ENCODE results near the gene SSNA1. TPM values are rescaled to one million over a fixed set of nuclear protein-coding genes. Genes with fewer than 3 reads are reported as not detected.

SSNA1 gene
- total RNA-seq, 2 donors from 2014 or later = 37.1 to 64.0 TPM

- Mint-ChIP-seq H3K36me3 (no peaks in the 10 kb centered on the region), H3K27ac (peak overlapping the region in 1 of 2 donors; percentile 16), H3K9me3 (no peaks in the 10 kb centered on the region)
- DNase-seq (ENCODE audit: low spot score in 2 of 2) (no peak), ATAC-seq (no peak)
These were observed 39.5 kb downstream of the SSNA1 start for GRCh38 chr9:137227853-137228505.

GRCh38 chr9:137228506-137228967 lies 40.1 kb downstream of the SSNA1 start:
- DNase-seq (ENCODE audit: low spot score in 2 of 2) (no peak), ATAC-seq (no peak)
- Mint-ChIP-seq H3K36me3 (no peaks in the 10 kb centered on the region), H3K27ac (no peak overlapping the region), H3K9me3 (no peaks in the 10 kb centered on the region)

DNA sequence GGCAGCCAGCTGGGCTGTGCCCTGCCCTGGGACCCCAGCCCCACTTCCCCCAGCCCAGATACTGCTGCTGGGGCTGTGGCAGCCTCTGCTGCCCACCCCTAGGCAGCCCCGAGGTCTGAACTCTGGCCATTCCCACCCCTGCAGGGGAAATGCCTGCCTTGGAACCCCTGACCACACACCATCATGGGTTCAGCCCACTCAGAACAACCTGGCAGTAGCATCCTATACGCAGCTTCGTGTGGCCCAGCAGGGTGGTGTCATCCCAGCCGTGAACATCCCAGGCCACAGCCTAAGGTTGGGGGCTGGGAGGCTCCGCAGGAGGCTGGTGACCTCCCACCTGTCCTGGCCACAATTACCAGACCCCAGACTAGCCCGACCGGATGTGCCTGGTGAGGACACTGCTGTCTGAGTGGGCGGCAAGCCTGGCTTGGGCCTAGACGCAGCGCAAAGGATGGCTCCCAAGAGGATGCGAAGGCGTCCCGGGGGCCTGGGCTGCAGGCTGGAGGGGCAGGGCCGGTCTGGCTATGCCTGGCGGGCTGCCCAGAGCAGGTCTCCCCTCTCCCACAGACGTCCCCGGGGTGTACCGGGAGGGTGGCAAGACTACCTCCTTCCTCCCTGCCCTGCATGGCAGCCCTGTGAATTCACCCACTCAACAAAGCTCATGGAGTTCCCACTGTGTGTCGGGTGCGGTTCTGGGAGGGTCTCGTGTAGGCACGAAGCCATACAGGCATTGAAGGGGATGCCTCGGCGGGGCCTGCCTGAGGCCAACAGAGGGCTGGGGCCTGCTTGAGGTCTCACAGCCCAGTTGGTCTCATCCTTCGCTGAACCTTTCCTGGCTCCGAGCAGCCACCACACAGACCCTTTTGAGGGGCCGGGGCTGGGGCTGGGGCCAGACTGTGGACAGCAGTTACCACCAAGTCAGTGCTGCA lies 40.8 kb downstream of the SSNA1 start:
- no peak overlapping the region for H3K27ac Mint-ChIP-seq
- DNase-seq (ENCODE audit: low spot score in 2 of 2) = no peak
- no peak for ATAC-seq
- no peaks in the 10 kb centered on the region for H3K9me3 Mint-ChIP-seq
- no peaks in the 10 kb centered on the region for H3K36me3 Mint-ChIP-seq

DNA sequence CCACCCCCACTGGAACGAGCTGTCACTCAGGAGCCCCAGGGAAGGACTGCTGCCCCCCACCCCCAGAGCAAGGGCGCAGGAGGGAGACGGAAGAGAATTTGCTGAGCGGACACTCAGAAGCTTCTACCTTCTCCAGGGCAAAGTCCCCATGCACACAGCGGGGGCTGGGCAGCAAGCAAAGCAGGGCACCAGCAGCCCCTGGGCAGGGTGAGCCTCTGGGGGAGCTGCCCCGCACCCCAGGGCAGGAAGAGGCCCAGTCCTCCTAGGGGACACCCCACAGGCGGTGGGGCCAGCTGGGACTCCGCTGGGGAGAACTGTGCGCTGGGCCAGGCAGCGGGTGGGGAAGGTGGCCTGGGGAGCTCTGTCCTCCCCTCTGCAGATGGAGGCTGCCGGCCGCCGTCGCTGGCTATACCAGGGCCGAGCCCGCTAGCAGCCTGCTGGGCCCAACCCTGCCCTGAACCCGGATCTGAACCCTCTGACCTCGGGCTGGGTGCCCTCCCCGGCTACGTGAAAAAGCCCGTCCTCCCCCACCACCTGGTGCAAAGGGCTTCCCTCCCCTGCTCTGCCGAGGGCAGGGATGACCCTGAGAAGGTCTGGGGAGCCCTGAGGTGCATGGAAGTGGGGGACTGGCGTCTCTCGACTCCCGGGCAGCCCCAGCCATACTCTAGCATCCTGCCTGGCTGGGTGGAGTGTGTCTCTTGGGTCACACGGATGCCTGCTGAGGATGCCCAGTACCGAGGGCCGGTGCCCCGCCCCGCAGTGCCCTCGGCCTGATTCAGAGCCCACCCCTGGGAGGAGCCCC lies 41.6 kb downstream of the SSNA1 start:
- no peak for ATAC-seq
- no peak for DNase-seq (ENCODE audit: low spot score in 2 of 2)
- H3K27ac Mint-ChIP-seq = no peak overlapping the region
- H3K9me3 Mint-ChIP-seq = no peaks in the 10 kb centered on the region
- no peaks in the 10 kb centered on the region for H3K36me3 Mint-ChIP-seq

DNA sequence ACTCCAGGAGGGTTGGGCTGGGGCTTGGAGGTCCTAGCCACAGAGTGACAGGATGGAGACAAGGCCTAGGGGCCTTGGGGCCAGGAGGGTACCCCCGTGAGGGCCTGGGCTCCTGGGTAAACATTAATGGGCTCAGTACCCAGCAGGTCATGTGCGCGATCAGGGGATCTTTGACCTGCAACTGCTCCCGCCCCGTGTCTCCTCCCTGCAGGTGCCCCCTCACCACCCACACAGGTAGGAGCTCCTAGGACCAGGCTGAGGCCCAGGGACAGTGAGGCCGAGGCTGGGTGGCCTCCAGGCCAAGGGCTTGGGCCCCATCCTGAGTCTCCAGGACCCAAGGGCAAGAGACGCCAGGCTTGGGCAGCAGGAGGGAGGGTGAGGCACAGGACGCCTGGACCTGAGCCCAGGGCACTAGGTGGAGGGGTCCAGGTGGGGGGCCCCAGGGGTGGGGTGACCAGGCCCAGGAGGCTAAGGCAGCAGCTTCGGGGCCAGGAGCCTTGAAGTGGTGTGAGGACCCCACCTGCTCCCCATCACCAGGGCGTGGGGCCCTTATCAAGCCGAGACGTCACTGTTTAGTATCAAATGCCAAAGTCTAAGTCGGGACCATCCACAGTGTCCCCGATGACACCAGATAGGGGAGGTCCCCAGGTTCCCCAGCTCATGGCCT lies 42.4 kb downstream of the SSNA1 start, which contains the start of gene SLC34A3:
Gene SLC34A3 (plus strand): TSS at position 197 of the 667 bp plus-strand sequence. CDS start 802 bp downstream, outside the sequence.
- no peak for ATAC-seq
- no peaks in the 10 kb centered on the region for H3K36me3 Mint-ChIP-seq
- H3K9me3 Mint-ChIP-seq = no peaks in the 10 kb centered on the region

GRCh38 chr9:137231372-137232039 lies 43.0 kb downstream of the SSNA1 start:
- ATAC-seq (no peak), DNase-seq (ENCODE audit: low spot score in 2 of 2) (no peak)
- Mint-ChIP-seq H3K36me3 (no peaks in the 10 kb centered on the region), H3K9me3 (no peaks in the 10 kb centered on the region), H3K27ac (no peak overlapping the region)

More for the DNA sequence above, 42.4 kb downstream of the SSNA1 start, which contains the start of gene SLC34A3:
- DNase-seq (ENCODE audit: low spot score in 2 of 2) = no peak
- no peak within 1 kb of the TSS for H3K27ac Mint-ChIP-seq

- Mint-ChIP-seq H3K9me3 (no peaks in the 10 kb centered on the region), H3K36me3 (no peaks in the 10 kb centered on the region), H3K27ac (no peak overlapping the region)
- DNase-seq (ENCODE audit: low spot score in 2 of 2) = no peak
- ATAC-seq = no peak
These were observed 43.6 kb downstream of the SSNA1 start for GRCh38 chr9:137232101-137232500.

GRCh38 chr9:137232510-137232909 lies 44.0 kb downstream of the SSNA1 start:
- no peak for DNase-seq (ENCODE audit: low spot score in 2 of 2)
- no peaks in the 10 kb centered on the region for H3K9me3 Mint-ChIP-seq
- no peak overlapping the region for H3K27ac Mint-ChIP-seq
- no peak for ATAC-seq
- H3K36me3 Mint-ChIP-seq = no peaks in the 10 kb centered on the region

GRCh38 chr9:137233143-137233980 lies 44.9 kb downstream of the SSNA1 start:
- ATAC-seq (no peak), DNase-seq (ENCODE audit: low spot score in 2 of 2) (no peak)
- Mint-ChIP-seq H3K9me3 (no peaks in the 10 kb centered on the region), H3K27ac (no peak overlapping the region), H3K36me3 (no peaks in the 10 kb centered on the region)

DNA sequence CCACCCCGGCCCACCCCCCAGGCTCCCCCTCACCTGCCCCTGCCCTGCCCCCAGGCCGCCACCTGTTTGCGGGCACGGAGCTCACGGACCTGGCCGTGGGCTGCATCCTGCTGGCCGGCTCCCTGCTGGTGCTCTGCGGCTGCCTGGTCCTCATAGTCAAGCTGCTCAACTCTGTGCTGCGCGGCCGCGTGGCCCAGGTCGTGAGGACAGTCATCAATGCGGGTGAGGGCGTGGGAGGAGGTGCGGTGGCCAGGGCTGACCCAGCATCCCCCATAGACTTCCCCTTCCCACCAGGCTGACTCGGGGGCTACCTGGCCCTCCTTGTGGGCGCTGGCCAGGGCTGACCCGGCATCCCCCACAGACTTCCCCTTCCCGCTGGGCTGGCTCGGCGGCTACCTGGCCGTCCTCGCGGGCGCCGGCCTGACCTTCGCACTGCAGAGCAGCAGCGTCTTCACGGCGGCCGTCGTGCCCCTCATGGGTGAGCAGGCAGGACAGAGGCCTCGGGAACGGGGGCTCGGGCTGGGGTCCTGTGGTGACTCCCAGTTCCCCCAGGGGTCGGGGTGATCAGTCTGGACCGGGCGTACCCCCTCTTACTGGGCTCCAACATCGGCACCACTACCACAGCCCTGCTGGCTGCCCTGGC lies 45.7 kb downstream of the SSNA1 start:
- peaks cover 0 to 4% of the 10 kb centered on the region in 2 donors for H3K36me3 Mint-ChIP-seq
- no peak for DNase-seq (ENCODE audit: low spot score in 2 of 2)
- no peak overlapping the region for H3K27ac Mint-ChIP-seq
- H3K9me3 Mint-ChIP-seq = no peaks in the 10 kb centered on the region
- ATAC-seq = no peak

DNA sequence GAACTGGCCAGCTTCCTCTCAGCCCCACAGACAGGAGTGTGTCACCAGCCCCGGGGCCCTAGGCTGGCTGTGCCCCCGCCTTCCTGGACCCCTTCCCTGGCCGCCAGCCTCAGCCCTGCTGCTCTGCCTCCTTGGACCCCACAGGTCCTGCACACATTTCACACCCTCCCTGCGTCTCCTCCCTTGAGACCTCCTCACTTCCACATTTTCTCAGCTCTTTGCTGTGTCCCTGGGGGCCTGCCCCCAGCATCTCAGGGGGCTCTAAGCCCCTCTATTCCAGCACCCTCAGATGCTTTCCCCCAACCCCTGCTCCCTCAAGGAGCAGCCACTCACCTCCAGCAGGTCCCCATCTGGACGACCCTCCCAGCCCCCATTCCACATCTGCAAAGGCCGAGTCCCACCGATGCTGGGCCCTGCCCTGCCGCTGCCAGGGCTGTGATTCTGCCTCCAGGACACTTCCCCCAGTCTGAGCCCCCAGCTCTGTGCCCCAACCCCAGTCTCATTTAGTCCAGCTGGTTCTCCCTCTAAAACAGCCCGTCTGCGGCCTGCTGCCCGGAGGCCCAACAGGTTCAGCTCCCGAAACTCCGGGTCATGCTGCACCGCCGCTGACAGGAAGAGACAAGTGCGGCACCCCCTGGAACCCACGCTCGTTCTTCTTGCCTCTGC lies 46.4 kb downstream of the SSNA1 start:
- H3K36me3 Mint-ChIP-seq = peaks cover 0 to 4% of the 10 kb centered on the region in 2 donors
- no peaks in the 10 kb centered on the region for H3K9me3 Mint-ChIP-seq
- no peak overlapping the region for H3K27ac Mint-ChIP-seq
- DNase-seq (ENCODE audit: low spot score in 2 of 2) (no peak), ATAC-seq (no peak)

DNA sequence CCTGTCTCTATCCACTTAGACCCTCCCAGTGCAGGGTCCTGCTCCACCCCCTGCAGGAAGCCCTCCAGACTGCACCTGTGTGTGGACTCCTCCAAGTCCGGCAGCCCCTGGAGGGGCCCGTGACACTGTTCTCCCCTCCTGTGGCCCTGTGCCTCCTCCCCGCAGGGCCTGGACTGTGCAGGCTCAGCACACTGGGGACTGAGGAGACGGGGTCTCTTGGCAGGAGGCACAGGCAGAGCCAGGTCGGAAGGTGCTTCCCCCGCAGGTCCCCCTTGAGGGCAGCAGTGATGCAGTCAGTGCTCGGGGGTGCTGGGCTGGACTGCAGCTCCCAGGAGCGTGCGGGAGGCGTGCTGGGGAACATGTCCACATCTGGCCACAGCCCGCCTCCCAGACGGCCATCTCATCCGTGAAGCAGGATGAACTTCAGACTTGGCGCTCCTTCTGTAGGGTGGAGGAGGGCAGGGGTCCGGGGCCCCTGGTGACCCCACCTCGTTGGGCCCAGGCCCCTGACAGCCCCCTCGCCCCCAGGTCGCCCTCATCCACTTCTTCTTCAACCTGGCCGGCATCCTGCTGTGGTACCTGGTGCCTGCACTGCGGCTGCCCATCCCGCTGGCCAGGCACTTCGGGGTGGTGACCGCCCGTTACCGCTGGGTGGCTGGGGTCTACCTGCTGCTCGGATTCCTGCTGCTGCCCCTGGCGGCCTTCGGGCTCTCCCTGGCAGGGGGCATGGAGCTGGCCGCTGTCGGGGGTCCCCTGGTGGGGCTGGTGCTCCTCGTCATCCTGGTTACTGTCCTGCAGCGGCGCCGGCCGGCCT lies 47.2 kb downstream of the SSNA1 start:
- no peak overlapping the region for H3K27ac Mint-ChIP-seq
- peaks cover 0 to 4% of the 10 kb centered on the region in 2 donors for H3K36me3 Mint-ChIP-seq
- ATAC-seq (no peak), DNase-seq (ENCODE audit: low spot score in 2 of 2) (no peak)
- no peaks in the 10 kb centered on the region for H3K9me3 Mint-ChIP-seq

- ATAC-seq (peak; percentile 26 to 39), DNase-seq (ENCODE audit: low spot score in 2 of 2) (peak; percentile 86 to 96)
- peaks cover 0 to 4% of the 10 kb centered on the region in 2 donors for H3K36me3 Mint-ChIP-seq
- H3K27ac Mint-ChIP-seq = no peak overlapping the region
- no peaks in the 10 kb centered on the region for H3K9me3 Mint-ChIP-seq
These were observed 47.9 kb downstream of the SSNA1 start for GRCh38 chr9:137236238-137236935.
